SJCRH30 (cell line): Measurements from ENCODE around the gene PRICKLE1. TPM values are rescaled to one million over a fixed set of nuclear protein-coding genes. Genes with fewer than 3 reads are reported as not detected.
A peak's percentile ranks its signal among the peaks of the same experiment; 100 is the strongest.

Experiments
- DNase-seq, 2 experiments: peaks; one replicate each; pipeline ENCODE4 v3.0.0-alpha.2; 2015 to 2020
- H3K27ac ChIP-seq: fragments of 250-450 bp; sonication (Bioruptor Pico); 2 replicates; pipeline ENCODE4 v1.5.1; 2020; ENCODE audit warnings: mild to moderate bottlenecking, moderate library complexity
- H3K27me3 ChIP-seq: fragments of 250-450 bp; sonication (Bioruptor Pico); 2 replicates; pipeline ENCODE4 v1.5.1; 2020; ENCODE audit warnings: mild to moderate bottlenecking, moderate library complexity
- H3K36me3 ChIP-seq: fragments of 250-450 bp; sonication (Bioruptor Pico); 2 replicates; pipeline ENCODE4 v1.5.1; 2020; ENCODE audit warnings: mild to moderate bottlenecking, moderate library complexity
- H3K4me1 ChIP-seq: fragments of 250-450 bp; sonication (Bioruptor Pico); 2 replicates; pipeline ENCODE4 v1.5.1; 2020; ENCODE audit warnings: mild to moderate bottlenecking, moderate library complexity
- H3K4me3 ChIP-seq: fragments of 250-450 bp; sonication (Bioruptor Pico); 2 replicates; pipeline ENCODE4 v1.5.1; 2020; ENCODE audit warnings: mild to moderate bottlenecking, moderate library complexity
- H3K9me3 ChIP-seq: fragments of 250-450 bp; sonication (Bioruptor Pico); replicated peaks from 2 replicates; pipeline ENCODE4 v1.5.1; 2020; ENCODE audit warnings: mild to moderate bottlenecking, moderate library complexity
- total RNA-seq: library from RNA; depleted of rRNA; stranded (reverse); fragments of >200 nt; shearing (Covaris generic); gene quantifications from 2 replicates; pipeline ENCODE4 v1.2.3, GENCODE V29; 2014

Gene PRICKLE1
- total RNA-seq, 1 experiment from 2014 or later = 1.8 TPM

DNA sequence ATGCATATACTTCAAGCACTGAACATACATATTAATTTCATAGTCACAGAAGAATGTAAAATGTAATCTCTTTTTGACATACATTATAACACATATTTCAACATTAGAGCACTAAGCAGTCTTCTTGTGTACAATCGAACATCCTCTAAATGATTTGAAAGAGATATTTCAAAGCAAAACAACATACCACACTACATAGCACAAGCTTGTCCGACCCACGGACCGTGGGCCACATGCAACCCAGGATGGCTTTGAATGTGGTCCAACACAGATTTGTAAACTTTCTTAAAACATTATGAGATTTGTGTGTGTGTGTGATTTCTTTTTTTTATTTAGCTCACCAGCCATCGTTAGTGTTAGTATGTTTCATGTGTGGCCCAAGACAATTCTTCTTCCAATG lies 7.0 kb downstream of the PRICKLE1 start:
- H3K4me1 ChIP-seq = peaks cover 3% of the 10 kb centered on the region
- H3K4me3 ChIP-seq = no peak overlapping the region
- H3K36me3 ChIP-seq = no peaks in the 10 kb centered on the region
- no peaks in the 10 kb centered on the region for H3K9me3 ChIP-seq
- no peak for DNase-seq
- H3K27ac ChIP-seq = no peak overlapping the region
- H3K27me3 ChIP-seq = no peaks in the 10 kb centered on the region

DNA sequence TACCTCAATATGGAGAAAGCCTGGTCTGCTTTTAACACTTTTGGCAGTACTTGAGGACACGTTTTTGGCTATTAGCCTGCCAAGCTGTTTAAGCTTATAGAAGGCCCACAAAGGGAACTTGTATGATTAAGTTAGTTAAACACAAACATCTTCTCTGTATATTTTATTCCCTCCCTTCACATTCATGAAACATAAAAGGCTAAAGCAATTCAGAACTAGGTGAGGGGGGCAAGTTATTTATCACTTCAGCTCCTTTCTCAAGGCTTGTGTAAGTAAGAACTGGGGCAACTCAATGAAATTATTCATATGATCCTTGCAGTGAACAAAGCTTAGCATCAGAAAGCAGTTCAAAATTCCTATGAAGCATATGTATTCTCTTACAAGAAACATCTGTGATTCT lies 7.5 kb downstream of the PRICKLE1 start:
- Histone ChIP-seq H3K27me3 (no peaks in the 10 kb centered on the region), H3K4me1 (no peaks in the 10 kb centered on the region; the same call in 1 of the 2 replicates), H3K9me3 (no peaks in the 10 kb centered on the region), H3K4me3 (no peak overlapping the region), H3K27ac (no peak overlapping the region), H3K36me3 (no peaks in the 10 kb centered on the region)
- no peak for DNase-seq

DNA sequence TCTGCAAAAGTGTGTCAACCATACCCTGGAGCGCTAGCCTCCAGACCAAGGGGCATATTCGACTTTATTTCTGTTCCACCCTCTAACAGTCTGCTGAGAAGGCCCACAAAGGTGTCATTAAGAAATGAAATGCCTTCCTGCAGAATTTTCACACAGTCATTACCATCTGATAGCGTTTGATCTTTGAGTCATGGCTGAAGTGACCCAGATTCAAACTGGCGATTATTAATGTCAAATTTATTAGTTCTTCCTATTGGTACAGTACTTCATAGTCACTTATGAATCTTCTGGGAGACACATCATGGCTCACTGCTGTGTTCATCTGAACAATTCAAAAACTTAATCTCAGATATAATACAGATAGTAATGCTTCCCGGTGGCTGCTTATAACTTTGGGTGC lies 13.2 kb downstream of the PRICKLE1 start:
- no peaks in the 10 kb centered on the region for H3K27me3 ChIP-seq
- H3K27ac ChIP-seq = no peak overlapping the region
- H3K4me1 ChIP-seq = no peaks in the 10 kb centered on the region
- no peak for DNase-seq
- no peaks in the 10 kb centered on the region for H3K9me3 ChIP-seq
- no peaks in the 10 kb centered on the region for H3K36me3 ChIP-seq
- no peak overlapping the region for H3K4me3 ChIP-seq

DNA sequence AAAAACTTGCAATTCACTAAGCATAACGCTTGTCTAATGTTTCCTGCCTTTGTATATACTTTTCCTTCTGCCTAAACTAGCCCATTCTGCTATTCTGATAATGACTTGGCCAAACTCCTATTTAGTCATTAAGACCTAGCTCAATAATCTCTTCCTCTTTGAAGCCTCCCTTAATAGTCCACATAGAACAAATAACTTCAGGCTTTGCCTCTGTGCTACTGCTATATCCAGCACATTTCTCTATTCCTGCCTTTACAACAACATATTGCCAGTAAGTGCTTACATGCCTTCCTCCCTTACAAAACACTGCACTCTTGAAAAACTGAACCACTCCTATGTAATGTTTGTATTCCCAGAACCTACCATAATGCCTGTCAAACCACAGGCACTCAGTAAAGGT lies 13.8 kb downstream of the PRICKLE1 start:
- no peaks in the 10 kb centered on the region for H3K9me3 ChIP-seq
- H3K27ac ChIP-seq = no peak overlapping the region
- H3K36me3 ChIP-seq = no peaks in the 10 kb centered on the region
- no peak overlapping the region for H3K4me3 ChIP-seq
- no peaks in the 10 kb centered on the region for H3K27me3 ChIP-seq
- no peaks in the 10 kb centered on the region for H3K4me1 ChIP-seq
- no peak for DNase-seq

DNA sequence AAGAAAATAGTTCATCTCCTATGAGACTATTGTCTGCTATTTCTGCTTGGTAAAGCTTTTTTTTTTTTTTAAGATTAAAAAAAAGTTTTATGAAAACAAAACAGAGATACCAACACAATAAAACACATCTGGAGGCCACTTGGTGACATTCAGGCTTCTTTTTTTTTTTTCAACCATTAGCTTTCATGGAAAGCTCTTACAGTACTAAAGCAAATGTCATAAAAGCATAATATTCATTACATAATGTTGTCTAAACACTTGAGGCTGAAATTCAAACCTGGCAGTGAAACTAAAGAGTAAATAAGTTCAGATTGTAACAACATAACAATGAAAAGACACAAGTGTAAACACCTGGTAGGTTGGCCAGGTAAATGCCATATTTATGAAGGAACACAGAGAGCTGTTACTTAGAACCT lies 14.7 kb downstream of the PRICKLE1 start:
- no peak for DNase-seq
- H3K27ac ChIP-seq = no peak overlapping the region
- H3K4me3 ChIP-seq = no peak overlapping the region
- no peaks in the 10 kb centered on the region for H3K27me3 ChIP-seq
- H3K9me3 ChIP-seq = no peaks in the 10 kb centered on the region
- H3K4me1 ChIP-seq = no peaks in the 10 kb centered on the region
- H3K36me3 ChIP-seq = no peaks in the 10 kb centered on the region

DNA sequence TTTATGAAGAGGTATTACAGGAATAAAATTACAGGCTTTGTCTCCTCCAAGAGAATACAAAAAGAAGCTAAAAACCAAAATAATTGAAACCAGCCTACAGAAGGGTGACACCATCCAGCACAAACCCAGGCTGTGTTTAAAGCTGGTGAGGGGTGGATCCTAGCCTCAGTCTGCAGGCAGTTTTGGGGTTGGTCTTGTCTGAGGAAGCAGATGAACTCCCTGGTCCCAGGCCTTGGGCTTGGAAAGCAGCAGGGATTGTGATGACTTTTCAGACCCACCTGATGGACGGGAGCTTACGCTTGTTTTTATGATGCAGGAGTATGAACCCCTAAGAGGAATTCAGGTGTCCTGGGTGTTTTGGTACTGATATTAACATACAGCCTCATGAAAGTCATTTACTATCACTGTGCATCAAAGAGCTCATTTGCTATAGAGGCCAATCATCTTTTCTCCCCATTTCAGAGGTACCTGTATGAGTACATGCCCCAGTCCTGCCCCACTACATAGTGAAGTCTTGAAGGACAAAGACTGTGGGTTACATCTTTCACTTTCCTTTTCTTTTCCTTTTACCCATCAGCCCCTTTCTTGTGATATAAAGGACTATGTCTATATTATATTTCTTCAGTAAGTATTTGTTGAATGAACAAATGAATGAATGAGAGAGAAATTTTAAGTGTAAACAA lies 18.1 kb downstream of the PRICKLE1 start:
- Histone ChIP-seq H3K4me1 (no peaks in the 10 kb centered on the region), H3K27me3 (no peaks in the 10 kb centered on the region), H3K36me3 (no peaks in the 10 kb centered on the region), H3K27ac (no peak overlapping the region), H3K9me3 (no peaks in the 10 kb centered on the region), H3K4me3 (no peak overlapping the region)
- no peak for DNase-seq

DNA sequence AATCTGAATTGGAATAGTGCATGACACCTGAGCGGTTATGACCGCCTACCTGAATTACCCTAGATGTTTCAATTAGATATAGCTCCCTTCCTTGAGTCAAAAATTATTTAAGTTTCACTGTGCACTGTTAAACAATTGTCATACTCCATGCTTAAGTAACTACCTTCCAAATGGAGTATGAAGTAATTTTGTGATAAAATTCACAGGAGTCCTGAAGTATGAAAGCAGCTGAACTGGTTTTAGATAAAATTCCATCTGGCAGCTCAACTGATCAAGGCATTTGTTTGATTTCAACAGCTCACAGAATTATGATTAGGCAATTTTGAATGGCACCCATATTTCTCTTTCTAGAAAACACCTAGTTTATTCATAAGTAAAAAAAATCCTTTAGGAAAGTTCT lies 19.5 kb downstream of the PRICKLE1 start:
- Histone ChIP-seq H3K36me3 (no peaks in the 10 kb centered on the region), H3K9me3 (no peaks in the 10 kb centered on the region), H3K27ac (no peak overlapping the region), H3K27me3 (no peaks in the 10 kb centered on the region), H3K4me3 (no peak overlapping the region), H3K4me1 (no peaks in the 10 kb centered on the region)
- no peak for DNase-seq

DNA sequence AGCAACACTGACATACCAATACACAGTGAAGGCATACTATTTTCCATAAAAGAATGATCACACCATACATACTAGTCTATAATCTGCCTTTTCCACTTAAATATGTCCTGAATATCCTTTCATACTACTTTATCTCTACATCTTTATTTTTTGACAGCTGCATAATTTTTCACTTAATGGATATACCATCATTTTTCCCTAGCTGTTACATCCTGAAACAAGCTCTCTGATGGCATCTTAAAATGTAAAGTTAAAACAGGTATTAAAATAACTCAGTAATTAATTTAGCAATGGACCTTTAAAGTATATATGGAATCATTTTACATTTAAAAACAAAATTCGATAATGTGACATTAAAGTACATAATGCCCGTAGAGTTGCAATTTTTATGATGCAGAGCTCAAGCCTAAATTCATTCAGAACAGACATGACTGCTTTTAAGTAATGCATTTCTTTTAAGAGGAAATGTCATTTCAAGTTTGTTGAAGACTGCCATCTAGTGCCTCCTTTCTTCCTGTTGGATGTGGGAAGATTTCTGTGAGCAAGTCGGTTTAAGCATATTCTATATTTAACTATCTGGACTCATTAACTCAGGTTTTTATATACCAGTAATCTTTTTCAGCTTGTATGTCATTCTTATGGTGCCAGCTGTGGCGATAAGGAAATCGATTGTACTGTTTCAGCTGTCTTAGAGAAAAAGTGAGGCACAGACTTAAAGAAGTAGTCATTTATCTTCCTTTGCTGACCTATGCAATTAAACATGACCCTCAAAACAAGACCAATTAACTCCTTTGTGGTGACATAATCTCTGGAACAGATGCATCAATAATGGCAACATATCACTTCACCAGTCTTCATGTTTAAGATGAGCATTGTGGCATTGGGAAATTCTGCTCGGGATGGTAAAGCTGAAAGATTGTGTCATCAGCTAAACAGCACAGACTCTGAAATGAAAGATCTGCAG lies 20.3 kb downstream of the PRICKLE1 start:
- H3K27me3 ChIP-seq = no peaks in the 10 kb centered on the region
- peak in 1 of 2 experiments; percentile 58 for DNase-seq
- no peaks in the 10 kb centered on the region for H3K36me3 ChIP-seq
- H3K27ac ChIP-seq = no peak overlapping the region
- no peak overlapping the region for H3K4me3 ChIP-seq
- no peaks in the 10 kb centered on the region for H3K9me3 ChIP-seq
- no peaks in the 10 kb centered on the region for H3K4me1 ChIP-seq

DNA sequence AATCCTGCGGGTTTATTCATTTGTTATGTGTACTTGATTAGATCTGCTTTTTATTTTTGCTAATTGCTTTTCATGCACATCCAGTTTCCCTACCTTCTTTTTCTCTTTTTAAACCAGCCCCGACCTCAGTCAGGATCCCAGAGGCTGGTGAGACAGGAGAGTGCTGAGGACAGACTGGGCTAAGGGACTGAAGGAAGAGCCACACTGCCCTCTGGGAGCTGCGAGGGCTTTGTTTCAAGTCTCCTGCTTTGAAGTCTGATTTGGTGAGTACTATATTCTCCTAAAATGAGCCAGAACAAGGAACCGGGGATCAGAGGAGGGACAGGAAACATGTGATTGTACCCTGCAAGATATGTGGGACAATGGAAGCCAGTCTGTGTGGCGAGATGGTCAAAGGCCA lies 23.9 kb downstream of the PRICKLE1 start:
- H3K9me3 ChIP-seq = no peaks in the 10 kb centered on the region
- DNase-seq = no peak
- H3K36me3 ChIP-seq = no peaks in the 10 kb centered on the region
- H3K27ac ChIP-seq = no peak overlapping the region
- H3K27me3 ChIP-seq = no peaks in the 10 kb centered on the region
- H3K4me3 ChIP-seq = no peak overlapping the region
- no peaks in the 10 kb centered on the region for H3K4me1 ChIP-seq

DNA sequence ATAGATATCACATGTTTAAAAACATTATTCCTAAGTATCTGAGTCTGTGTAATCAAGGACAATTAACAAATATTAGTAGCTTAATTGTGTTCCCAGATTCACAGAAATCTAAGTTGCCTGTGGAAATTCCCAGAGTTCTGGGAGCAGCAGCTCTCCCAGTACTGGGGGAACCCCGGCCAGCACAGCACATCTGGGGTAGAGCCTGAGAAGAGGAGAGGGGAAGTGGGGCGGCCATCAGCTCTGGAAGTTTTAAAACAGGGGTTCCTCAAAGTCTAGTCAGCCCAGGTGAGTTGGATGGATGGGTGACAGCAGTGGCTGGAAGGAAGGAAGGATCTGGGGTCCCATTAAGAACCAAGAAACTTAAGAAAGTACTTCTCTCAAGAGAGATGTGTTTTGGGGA lies 24.6 kb downstream of the PRICKLE1 start:
- Histone ChIP-seq H3K27me3 (no peaks in the 10 kb centered on the region), H3K4me1 (no peaks in the 10 kb centered on the region), H3K9me3 (no peaks in the 10 kb centered on the region), H3K4me3 (no peak overlapping the region), H3K36me3 (no peaks in the 10 kb centered on the region), H3K27ac (no peak overlapping the region)
- no peak for DNase-seq

DNA sequence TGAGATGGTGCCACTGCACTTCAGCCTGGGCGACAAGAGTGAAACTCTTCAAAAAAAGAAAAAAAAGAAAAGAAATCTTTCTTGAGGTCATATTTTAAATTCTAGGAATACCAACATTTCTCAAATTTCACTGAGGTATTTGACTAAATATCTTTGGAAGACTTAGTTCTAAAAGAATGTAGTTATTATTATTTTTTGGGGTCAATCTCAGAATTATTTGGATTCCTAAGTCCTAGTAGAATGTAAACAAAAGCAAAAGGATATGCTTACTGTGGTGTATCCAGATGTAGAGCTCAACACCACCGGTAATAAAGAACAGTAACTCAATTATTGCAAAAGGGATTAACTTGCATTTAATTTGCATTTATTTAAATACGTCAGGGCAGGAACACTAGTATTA lies 25.0 kb downstream of the PRICKLE1 start:
- H3K4me1 ChIP-seq = no peaks in the 10 kb centered on the region
- H3K27ac ChIP-seq = no peak overlapping the region
- no peak for DNase-seq
- no peak overlapping the region for H3K4me3 ChIP-seq
- no peaks in the 10 kb centered on the region for H3K27me3 ChIP-seq
- no peaks in the 10 kb centered on the region for H3K36me3 ChIP-seq
- no peaks in the 10 kb centered on the region for H3K9me3 ChIP-seq

DNA sequence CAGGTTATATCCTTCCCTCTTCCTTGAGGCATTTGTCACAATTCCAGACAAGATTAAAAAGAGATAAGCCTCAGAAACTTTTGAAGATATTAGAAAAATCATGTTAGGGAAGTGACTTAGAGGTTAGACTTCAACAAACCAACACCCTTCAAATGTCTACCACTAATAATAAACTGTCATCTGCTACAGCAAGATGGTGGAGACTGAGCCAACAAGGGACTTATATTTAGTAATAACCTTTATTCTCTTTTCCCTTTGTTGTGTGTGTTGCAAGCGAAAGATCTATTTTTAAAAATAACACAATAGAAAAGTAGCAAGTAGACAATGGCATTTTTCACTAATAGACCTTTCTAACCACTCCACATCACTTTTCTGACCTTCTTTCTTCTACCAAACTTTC lies 28.6 kb downstream of the PRICKLE1 start:
- Histone ChIP-seq H3K4me3 (no peak overlapping the region), H3K4me1 (no peaks in the 10 kb centered on the region), H3K36me3 (no peaks in the 10 kb centered on the region), H3K27ac (no peak overlapping the region), H3K9me3 (no peaks in the 10 kb centered on the region), H3K27me3 (no peaks in the 10 kb centered on the region)
- DNase-seq = no peak

DNA sequence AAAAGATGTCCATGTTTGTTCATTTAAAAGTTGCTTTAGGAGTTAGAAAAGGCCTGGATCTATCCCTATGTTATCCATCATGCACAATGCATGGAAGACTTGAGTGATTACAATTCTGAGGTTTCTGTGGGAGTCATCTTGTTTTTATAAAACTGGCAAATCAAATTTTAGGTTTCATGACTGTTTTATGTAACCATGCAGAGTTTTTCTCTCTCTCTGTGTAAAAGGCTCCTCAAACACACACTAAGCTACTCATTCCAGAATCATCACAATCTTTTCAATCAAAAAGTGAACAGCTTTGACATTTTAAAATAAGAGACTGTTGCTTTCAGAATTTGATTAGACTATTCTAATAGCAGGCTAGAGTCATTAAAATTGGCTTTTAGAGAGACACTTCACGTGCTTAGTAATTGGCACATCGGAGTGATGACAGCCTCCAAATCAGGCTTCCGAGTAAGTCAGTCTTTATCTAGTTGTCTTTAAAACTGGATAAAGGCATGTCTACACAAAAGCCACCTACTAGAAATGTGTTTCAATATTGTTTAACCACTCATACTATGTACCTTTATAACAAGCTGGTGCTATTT lies 31.9 kb downstream of the PRICKLE1 start:
- peaks cover 10% of the 10 kb centered on the region; the same call in 1 of the 2 replicates for H3K27me3 ChIP-seq
- no peak overlapping the region for H3K27ac ChIP-seq
- DNase-seq = no peak
- no peak overlapping the region for H3K4me3 ChIP-seq
- H3K36me3 ChIP-seq = no peaks in the 10 kb centered on the region
- no peaks in the 10 kb centered on the region for H3K4me1 ChIP-seq
- no peaks in the 10 kb centered on the region for H3K9me3 ChIP-seq

DNA sequence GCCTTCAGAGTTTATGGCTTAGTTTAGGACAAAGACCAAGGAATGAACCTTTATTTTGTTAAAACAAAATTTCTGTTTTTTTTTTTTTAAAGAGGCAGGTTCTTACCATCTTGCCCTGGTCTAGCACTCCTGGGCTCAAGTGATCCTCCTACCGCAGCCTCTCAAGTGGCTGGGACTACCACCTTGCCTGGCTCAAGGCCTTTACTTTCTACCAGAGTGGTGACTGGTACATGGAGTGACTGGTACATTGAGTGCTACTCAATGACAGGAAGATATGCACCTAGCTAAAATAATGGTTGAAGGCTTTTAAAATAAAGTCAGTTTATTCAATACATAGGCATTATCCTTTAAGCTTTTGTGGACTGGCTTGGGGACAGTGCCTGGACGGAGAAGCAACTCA lies 32.6 kb downstream of the PRICKLE1 start:
- Histone ChIP-seq H3K9me3 (no peaks in the 10 kb centered on the region), H3K4me1 (no peaks in the 10 kb centered on the region), H3K27ac (no peak overlapping the region), H3K36me3 (no peaks in the 10 kb centered on the region), H3K4me3 (no peak overlapping the region), H3K27me3 (peaks cover 10% of the 10 kb centered on the region; the same call in 1 of the 2 replicates)
- DNase-seq = no peak

DNA sequence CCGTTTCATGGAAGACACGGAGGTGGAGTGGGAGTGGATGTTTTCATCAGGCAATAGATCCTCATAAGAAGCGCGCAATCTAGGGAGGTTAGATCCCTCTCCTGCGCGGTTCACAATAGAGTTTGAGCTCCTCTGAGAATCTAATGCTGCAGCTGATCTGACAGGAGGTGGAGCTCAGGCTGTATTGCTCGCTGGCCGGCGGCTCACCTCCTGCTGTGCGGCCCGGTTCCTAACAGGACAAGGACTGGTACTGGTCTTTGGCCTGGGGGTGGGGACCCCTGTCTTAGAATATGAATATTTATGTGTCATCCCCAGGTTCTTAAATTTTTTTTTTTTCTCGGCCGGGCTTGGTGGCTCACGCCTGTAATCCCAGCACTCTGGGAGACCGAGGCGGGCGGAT lies 36.7 kb downstream of the PRICKLE1 start:
- no peak overlapping the region for H3K4me3 ChIP-seq
- no peaks in the 10 kb centered on the region for H3K9me3 ChIP-seq
- no peak for DNase-seq
- H3K27ac ChIP-seq = no peak overlapping the region
- no peaks in the 10 kb centered on the region for H3K4me1 ChIP-seq
- no peaks in the 10 kb centered on the region for H3K36me3 ChIP-seq
- peaks cover 13% of the 10 kb centered on the region; the same call in 1 of the 2 replicates for H3K27me3 ChIP-seq
